Neural cell (in vitro differentiated cells): ENCODE data around the gene TLL2. TPM values are rescaled to one million over a fixed set of nuclear protein-coding genes. Genes with fewer than 3 reads are reported as not detected.

Source experiments
- H2AFZ ChIP-seq: fragments of 200-600, 300-800 bp; sonication (generic), shearing (Covaris generic); 2 replicates; pipeline ENCODE4 v1.6.0; 2014; ENCODE audit warnings: low read depth, mild to moderate bottlenecking, antibody characterized with exemption, low read length, moderate library complexity
- H3F3A ChIP-seq: fragments of 200-600 bp; shearing (Covaris generic); 2 replicates; pipeline ENCODE4 v1.6.1; 2016; ENCODE audit warnings: mild to moderate bottlenecking, moderate library complexity, mixed read lengths, antibody characterized with exemption, low read length; ENCODE audit not compliant: insufficient read depth, poor library complexity, severe bottlenecking
- H3K27ac ChIP-seq: fragments of 200-600, 300-800 bp; sonication (generic), shearing (Covaris generic); 2 replicates; pipeline ENCODE4 v1.5.1; 2014; ENCODE audit warnings: mild to moderate bottlenecking, low read length, moderate library complexity
- H3K27me3 ChIP-seq: fragments of 300-800, 200-600 bp; sonication (generic), shearing (Covaris generic); 2 replicates; pipeline ENCODE4 v1.6.0; 2014; ENCODE audit warnings: mild to moderate bottlenecking, low read depth, low read length, moderate library complexity; ENCODE audit not compliant: insufficient read depth
- H3K36me3 ChIP-seq: fragments of 300-800, 200-600 bp; sonication (generic), shearing (Covaris generic); 2 replicates; pipeline ENCODE4 v1.5.1; 2014; ENCODE audit warnings: mild to moderate bottlenecking, antibody characterized with exemption, low read length, moderate library complexity; ENCODE audit not compliant: insufficient read depth
- H3K4me2 ChIP-seq: fragments of 300-800, 200-600 bp; sonication (generic), shearing (Covaris generic); 2 replicates; pipeline ENCODE4 v1.6.0; 2014; ENCODE audit warnings: mild to moderate bottlenecking, low read length
- H3K4me3 ChIP-seq: fragments of 300-800, 200-600 bp; sonication (generic), shearing (Covaris generic); 2 replicates; pipeline ENCODE4 v1.5.1; 2014; ENCODE audit warnings: mild to moderate bottlenecking, low read length, moderate library complexity
- H3K79me2 ChIP-seq: fragments of 200-600 bp; shearing (Covaris generic); replicated peaks from 2 replicates; pipeline ENCODE4 v1.6.0; 2014; ENCODE audit warnings: mild to moderate bottlenecking, low read length, moderate library complexity; ENCODE audit not compliant: insufficient read depth
- H3K9ac ChIP-seq: fragments of 300-800, 200-600 bp; sonication (generic), shearing (Covaris generic); 2 replicates; pipeline ENCODE4 v1.6.1; 2016; ENCODE audit warnings: mild to moderate bottlenecking, low read length, mixed read lengths
- H3K9me2 ChIP-seq: fragments of 200-600 bp; shearing (Covaris generic); 2 replicates; pipeline ENCODE4 v1.6.1; 2016; ENCODE audit warnings: mild to moderate bottlenecking, low read length, mixed read lengths; ENCODE audit not compliant: insufficient read depth
- H3K9me3 ChIP-seq: fragments of 200-600, 300-800 bp; sonication (generic), shearing (Covaris generic); 2 replicates; pipeline ENCODE4 v1.6.1; 2016; ENCODE audit warnings: mild to moderate bottlenecking, mixed run types, low read length, moderate library complexity, mixed read lengths
- H4K20me1 ChIP-seq: fragments of 200-600 bp; shearing (Covaris generic); 2 replicates; pipeline ENCODE4 v1.6.1; 2016; ENCODE audit warnings: mild to moderate bottlenecking, mixed run types; ENCODE audit not compliant: insufficient read depth
- EP300 ChIP-seq: fragments of 450-650 bp; conservative IDR thresholded peaks from 2 replicates; pipeline ENCODE4 v1.6.1; 2014; ENCODE audit warnings: antibody characterized with exemption, mild to moderate bottlenecking, moderate library complexity; ENCODE audit not compliant: poor library complexity, severe bottlenecking
- EZH2 ChIP-seq: fragments of 200-600, 300-800 bp; shearing (Covaris generic), sonication (generic); IDR thresholded peaks from 2 replicates; pipeline ENCODE4 v1.6.1; 2014; ENCODE audit warnings: antibody characterized with exemption, low read length, borderline replicate concordance, mild to moderate bottlenecking; ENCODE audit not compliant: insufficient read depth, poor library complexity, severe bottlenecking
- MXI1 ChIP-seq: fragments of 450-650 bp; conservative IDR thresholded peaks from 2 replicates; pipeline ENCODE4 v1.6.1; 2014; ENCODE audit warnings: antibody characterized with exemption, mild to moderate bottlenecking; ENCODE audit not compliant: poor library complexity, severe bottlenecking
- POLR2AphosphoS5 ChIP-seq: IDR thresholded peaks from 2 replicates; pipeline ENCODE4 v1.6.1; 2012
- RAD21 ChIP-seq: fragments of 450-650 bp; conservative IDR thresholded peaks from 2 replicates; pipeline ENCODE4 v1.6.1; 2014; ENCODE audit warnings: antibody characterized with exemption, mild to moderate bottlenecking, moderate library complexity
- REST ChIP-seq: IDR thresholded peaks from 2 replicates; pipeline ENCODE4 v1.6.1; 2012; ENCODE audit warnings: borderline replicate concordance
- SMC3 ChIP-seq: fragments of 450-650 bp; conservative IDR thresholded peaks from 2 replicates; pipeline ENCODE4 v1.6.1; 2014; ENCODE audit warnings: antibody characterized with exemption, mild to moderate bottlenecking, moderate library complexity; ENCODE audit not compliant: poor library complexity
- TAF1 ChIP-seq: IDR thresholded peaks from 2 replicates; pipeline ENCODE4 v1.6.1; 2012; ENCODE audit warnings: low read depth
- polyA plus RNA-seq: library from polyadenylated mRNA; depleted of rRNA; stranded (reverse); fragments of >200 nt; gene quantifications from 2 replicates; pipeline ENCODE4 v1.2.3, GENCODE V29; 2014
- TF ChIP-seq, protein P1 (sequence below): fragments of 450-650 bp; IDR thresholded peaks from 2 replicates; pipeline ENCODE4 v1.5.1; 2014; ENCODE audit warnings: antibody characterized with exemption, mild to moderate bottlenecking, moderate library complexity; ENCODE audit not compliant: poor library complexity, severe bottlenecking

TLL2 gene
- polyA plus RNA-seq, 1 donor from 2014 or later: 0.11 TPM

- no peak for TF ChIP-seq EZH2
- no peak for TF ChIP-seq TAF1
Observed at GRCh38 chr10:96465599-96465998, 48.1 kb downstream of the TLL2 start (continued).

- Histone ChIP-seq H3K27me3 (no peaks in the 10 kb centered on the region), H3K9ac (no peak overlapping the region), H3K27ac (no peak overlapping the region), H3K9me2 (no peaks in the 10 kb centered on the region), H3K4me3 (no peak overlapping the region), H3F3A (no peaks in the 10 kb centered on the region), H2AFZ (no peak overlapping the region), H3K36me3 (no peaks in the 10 kb centered on the region), H3K79me2 (no peaks in the 10 kb centered on the region), H4K20me1 (no peaks in the 10 kb centered on the region), H3K4me2 (no peak overlapping the region), H3K9me3 (peaks cover 4% of the 10 kb centered on the region)
- no peak for TF ChIP-seq POLR2AphosphoS5
- no peak for TF ChIP-seq REST
- no peak for TF ChIP-seq EP300
- no peak for TF ChIP-seq SMC3
Observed at GRCh38 chr10:96463562-96463961, 50.2 kb downstream of the TLL2 start.

DNA sequence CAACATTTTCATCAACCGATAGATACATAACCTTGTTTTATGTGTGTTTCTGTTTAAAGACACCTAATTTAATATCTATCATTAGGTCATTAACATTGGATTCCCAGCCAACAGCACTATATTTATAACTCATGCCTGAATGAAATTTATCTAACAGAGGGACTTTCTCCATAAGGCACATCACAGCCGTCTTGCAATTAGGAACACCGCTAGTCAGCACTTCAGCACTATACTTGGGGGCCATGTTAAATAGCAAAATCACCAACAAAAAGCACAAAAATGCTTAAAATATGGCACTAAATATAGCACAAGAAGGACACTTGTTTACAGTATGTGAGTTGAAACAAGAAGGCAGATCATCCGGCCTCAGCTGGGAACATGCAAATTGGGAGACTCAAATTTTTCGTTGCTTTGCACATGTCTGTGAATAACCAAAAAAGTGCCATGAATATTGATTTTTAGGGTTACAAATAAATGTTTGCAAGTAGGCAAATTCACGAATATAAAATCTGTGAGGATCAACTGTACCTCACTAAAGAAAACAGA lies 51.0 kb downstream of the TLL2 start:
- TF ChIP-seq EZH2: no peak
- no peak for TF ChIP-seq EP300
- TF ChIP-seq RAD21: no peak
- no peak for TF ChIP-seq MXI1
- no peak for TF ChIP-seq TAF1
- TF ChIP-seq REST: no peak
- no peak for TF ChIP-seq POLR2AphosphoS5
- no peak for TF ChIP-seq SMC3
- TF ChIP-seq, protein P1, sequence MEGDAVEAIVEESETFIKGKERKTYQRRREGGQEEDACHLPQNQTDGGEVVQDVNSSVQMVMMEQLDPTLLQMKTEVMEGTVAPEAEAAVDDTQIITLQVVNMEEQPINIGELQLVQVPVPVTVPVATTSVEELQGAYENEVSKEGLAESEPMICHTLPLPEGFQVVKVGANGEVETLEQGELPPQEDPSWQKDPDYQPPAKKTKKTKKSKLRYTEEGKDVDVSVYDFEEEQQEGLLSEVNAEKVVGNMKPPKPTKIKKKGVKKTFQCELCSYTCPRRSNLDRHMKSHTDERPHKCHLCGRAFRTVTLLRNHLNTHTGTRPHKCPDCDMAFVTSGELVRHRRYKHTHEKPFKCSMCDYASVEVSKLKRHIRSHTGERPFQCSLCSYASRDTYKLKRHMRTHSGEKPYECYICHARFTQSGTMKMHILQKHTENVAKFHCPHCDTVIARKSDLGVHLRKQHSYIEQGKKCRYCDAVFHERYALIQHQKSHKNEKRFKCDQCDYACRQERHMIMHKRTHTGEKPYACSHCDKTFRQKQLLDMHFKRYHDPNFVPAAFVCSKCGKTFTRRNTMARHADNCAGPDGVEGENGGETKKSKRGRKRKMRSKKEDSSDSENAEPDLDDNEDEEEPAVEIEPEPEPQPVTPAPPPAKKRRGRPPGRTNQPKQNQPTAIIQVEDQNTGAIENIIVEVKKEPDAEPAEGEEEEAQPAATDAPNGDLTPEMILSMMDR: no peak
- no peaks in the 10 kb centered on the region for H3K36me3 ChIP-seq
- no peak overlapping the region for H3K4me2 ChIP-seq
- H3K4me3 ChIP-seq: no peak overlapping the region
- H3K9me2 ChIP-seq: no peaks in the 10 kb centered on the region
- no peaks in the 10 kb centered on the region for H3K79me2 ChIP-seq
- H2AFZ ChIP-seq: no peak overlapping the region
- no peaks in the 10 kb centered on the region for H4K20me1 ChIP-seq
- no peaks in the 10 kb centered on the region for H3K27me3 ChIP-seq
- H3K9me3 ChIP-seq: peaks cover 4% of the 10 kb centered on the region
- no peak overlapping the region for H3K9ac ChIP-seq
- no peak overlapping the region for H3K27ac ChIP-seq
- H3F3A ChIP-seq: no peaks in the 10 kb centered on the region
